SK-N-MC (cell line): ENCODE data around the gene PTPRN2.
"Not testable (repeated sequence)": the region's sequence is repeated elsewhere in the genome, so short reads cannot be mapped to it uniquely, and the experiment has no call there.

Experiments
- DNase-seq: peaks from one replicate; pipeline ENCODE4 v3.0.0-alpha.2; 2011; ENCODE audit warnings: low read depth, low spot score
- H3K27ac ChIP-seq: fragments of 200-600 bp; sonication (generic); 2 replicates; pipeline ENCODE4 v1.5.1; 2016; ENCODE audit warnings: mixed run types
- H3K36me3 ChIP-seq: fragments of 200-600 bp; sonication (generic); 2 replicates; pipeline ENCODE4 v1.6.1; 2017; ENCODE audit warnings: antibody characterized with exemption, low read length, mixed read lengths; ENCODE audit not compliant: insufficient read depth
- H3K4me3 ChIP-seq: fragments of 200-600 bp; sonication (generic); 2 replicates; pipeline ENCODE4 v1.5.1; 2016
- H3K9ac ChIP-seq: fragments of 200-600 bp; sonication (generic); 2 replicates; pipeline ENCODE4 v1.8.0; 2017; ENCODE audit warnings: mixed run types, mixed read lengths; ENCODE audit not compliant: insufficient read length
- H3K9me3 ChIP-seq: fragments of 200-600 bp; sonication (generic); 2 replicates; pipeline ENCODE4 v1.6.1; 2017; ENCODE audit warnings: low read depth, mild to moderate bottlenecking, antibody characterized with exemption, low read length, moderate library complexity, mixed read lengths
- EZH2 ChIP-seq: fragments of 200-600 bp; sonication (generic); IDR thresholded peaks from one replicate; pipeline ENCODE4 v1.6.1; 2017; ENCODE audit warnings: antibody characterized with exemption
- FOXP2 ChIP-seq: optimal IDR thresholded peaks from 2 replicates; pipeline ENCODE3; 2011; ENCODE audit warnings: mild to moderate bottlenecking, moderate library complexity; ENCODE audit not compliant: insufficient read depth; ENCODE audit errors: extremely low read length, control extremely low read depth
- POLR2AphosphoS5 ChIP-seq: IDR thresholded peaks from 2 replicates; pipeline ENCODE4 v1.6.1; 2012; ENCODE audit warnings: mild to moderate bottlenecking, low read depth, low read length, borderline replicate concordance

Gene PTPRN2

GRCh38 chr7:157940497-157940896 is 647.1 kb downstream of the PTPRN2 start:
- no peak overlapping the region for H3K4me3 ChIP-seq
- H3K36me3 ChIP-seq, result no peaks in the 10 kb centered on the region
- no peak overlapping the region for H3K9ac ChIP-seq
- DNase-seq, result no peak
- no peaks in the 10 kb centered on the region for H3K9me3 ChIP-seq
- H3K27ac ChIP-seq, result no peak overlapping the region
- TF ChIP-seq EZH2, result no peak
- no peak for TF ChIP-seq POLR2AphosphoS5
- TF ChIP-seq FOXP2, result no peak

GRCh38 chr7:157938211-157938610 is 649.4 kb downstream of the PTPRN2 start:
- Histone ChIP-seq H3K9ac (no peak overlapping the region), H3K4me3 (no peak overlapping the region), H3K27ac (no peak overlapping the region), H3K36me3 (no peaks in the 10 kb centered on the region), H3K9me3 (no peaks in the 10 kb centered on the region)
- no peak for DNase-seq
- TF ChIP-seq EZH2 (no peak), FOXP2 (no peak)

- H3K4me3 ChIP-seq, result no peak overlapping the region
- DNase-seq, result no peak
- no peak for TF ChIP-seq FOXP2
- no peak for TF ChIP-seq POLR2AphosphoS5
- no peak for TF ChIP-seq EZH2
- H3K36me3 ChIP-seq, result no peaks in the 10 kb centered on the region
- H3K9ac ChIP-seq, result no peak overlapping the region
- H3K9me3 ChIP-seq, result no peaks in the 10 kb centered on the region
- no peak overlapping the region for H3K27ac ChIP-seq
Measured at GRCh38 chr7:157937406-157937805, 650.2 kb downstream of the PTPRN2 start.

- Histone ChIP-seq H3K9ac (no peak overlapping the region), H3K36me3 (no peaks in the 10 kb centered on the region), H3K9me3 (no peaks in the 10 kb centered on the region), H3K4me3 (no peak overlapping the region), H3K27ac (no peak overlapping the region)
- no peak for DNase-seq
- TF ChIP-seq POLR2AphosphoS5 (no peak), FOXP2 (no peak), EZH2 (no peak)
Measured at GRCh38 chr7:157936976-157937375, 650.6 kb downstream of the PTPRN2 start.

GRCh38 chr7:157935721-157936120 is 651.9 kb downstream of the PTPRN2 start:
- H3K4me3 ChIP-seq, H3K9ac ChIP-seq, H3K9me3 ChIP-seq, H3K36me3 ChIP-seq, H3K27ac ChIP-seq, DNase-seq: not testable (repeated sequence)

GRCh38 chr7:157933219-157934155 is 654.1 kb downstream of the PTPRN2 start:
- not testable (repeated sequence) for DNase-seq, H3K9me3 ChIP-seq, H3K4me3 ChIP-seq

GRCh38 chr7:157932498-157933218 is 655.0 kb downstream of the PTPRN2 start:
- no peak overlapping the region for H3K9ac ChIP-seq

More at GRCh38 chr7:157933219-157934155, 654.1 kb downstream of the PTPRN2 start:
- H3K9ac ChIP-seq, H3K27ac ChIP-seq, H3K36me3 ChIP-seq: not testable (repeated sequence)

GRCh38 chr7:157930926-157931466 is 656.6 kb downstream of the PTPRN2 start:
- Histone ChIP-seq H3K27ac (no peak overlapping the region), H3K4me3 (no peak overlapping the region), H3K36me3 (no peaks in the 10 kb centered on the region), H3K9ac (no peak overlapping the region), H3K9me3 (no peaks in the 10 kb centered on the region)
- no peak for DNase-seq
- TF ChIP-seq FOXP2 (no peak), EZH2 (no peak), POLR2AphosphoS5 (no peak)

More at GRCh38 chr7:157932498-157933218, 655.0 kb downstream of the PTPRN2 start:
- no peaks in the 10 kb centered on the region for H3K36me3 ChIP-seq
- no peak for TF ChIP-seq EZH2
- no peak for TF ChIP-seq FOXP2
- no peak for TF ChIP-seq POLR2AphosphoS5
- no peak overlapping the region for H3K4me3 ChIP-seq
- no peaks in the 10 kb centered on the region for H3K9me3 ChIP-seq
- no peak for DNase-seq
- H3K27ac ChIP-seq, result no peak overlapping the region

- no peak overlapping the region for H3K4me3 ChIP-seq
- H3K36me3 ChIP-seq, result no peaks in the 10 kb centered on the region
- H3K9me3 ChIP-seq, result no peaks in the 10 kb centered on the region
- TF ChIP-seq EZH2, result no peak
- no peak for TF ChIP-seq FOXP2
- no peak for TF ChIP-seq POLR2AphosphoS5
- no peak overlapping the region for H3K9ac ChIP-seq
- no peak overlapping the region for H3K27ac ChIP-seq
- no peak for DNase-seq
Measured at GRCh38 chr7:157930441-157930840, 657.2 kb downstream of the PTPRN2 start.
